Eye (tissue), 1 donor: ENCODE measurements around the gene ARMC7.
"Not testable (repeated sequence)": the region's sequence is repeated elsewhere in the genome, so short reads cannot be mapped to it uniquely, and the experiment has no call there.

Experiments used
- DNase-seq: peaks from one replicate; pipeline ENCODE4 v3.0.0-alpha.2; 2015

ARMC7 gene

DNA sequence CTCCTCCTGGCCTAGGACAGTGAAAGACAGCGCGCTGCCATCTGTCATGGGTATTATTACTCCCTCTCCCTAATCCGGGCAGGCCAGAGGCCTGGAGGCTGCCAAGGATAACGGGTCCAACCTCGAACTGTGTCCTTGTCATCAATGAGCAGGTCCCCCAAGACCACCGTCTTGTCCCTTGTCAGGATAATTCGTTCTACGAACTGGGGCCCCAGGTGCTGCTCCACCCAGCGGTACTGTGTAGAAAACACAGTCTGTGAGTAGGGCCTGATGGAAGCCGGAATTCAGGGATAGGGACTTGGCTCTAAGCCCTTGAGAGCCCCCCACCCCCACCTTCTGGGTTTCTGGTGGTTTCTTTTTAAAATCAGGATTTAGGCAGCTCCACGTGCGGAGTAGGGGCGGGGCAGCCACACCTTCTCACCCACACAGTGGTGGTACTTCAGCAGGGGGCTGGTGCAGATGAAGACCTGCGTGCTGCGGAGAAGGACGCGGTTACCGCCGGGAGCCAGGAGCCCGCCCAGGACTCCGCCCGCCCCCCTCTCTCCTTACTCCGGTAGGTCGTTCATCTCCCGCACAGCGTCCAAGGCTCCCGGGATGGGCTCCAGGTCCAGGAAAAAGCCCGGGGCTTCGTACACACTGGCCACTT is 21.0 kb downstream of the ARMC7 start:
- DNase-seq = peak; percentile 88

DNA sequence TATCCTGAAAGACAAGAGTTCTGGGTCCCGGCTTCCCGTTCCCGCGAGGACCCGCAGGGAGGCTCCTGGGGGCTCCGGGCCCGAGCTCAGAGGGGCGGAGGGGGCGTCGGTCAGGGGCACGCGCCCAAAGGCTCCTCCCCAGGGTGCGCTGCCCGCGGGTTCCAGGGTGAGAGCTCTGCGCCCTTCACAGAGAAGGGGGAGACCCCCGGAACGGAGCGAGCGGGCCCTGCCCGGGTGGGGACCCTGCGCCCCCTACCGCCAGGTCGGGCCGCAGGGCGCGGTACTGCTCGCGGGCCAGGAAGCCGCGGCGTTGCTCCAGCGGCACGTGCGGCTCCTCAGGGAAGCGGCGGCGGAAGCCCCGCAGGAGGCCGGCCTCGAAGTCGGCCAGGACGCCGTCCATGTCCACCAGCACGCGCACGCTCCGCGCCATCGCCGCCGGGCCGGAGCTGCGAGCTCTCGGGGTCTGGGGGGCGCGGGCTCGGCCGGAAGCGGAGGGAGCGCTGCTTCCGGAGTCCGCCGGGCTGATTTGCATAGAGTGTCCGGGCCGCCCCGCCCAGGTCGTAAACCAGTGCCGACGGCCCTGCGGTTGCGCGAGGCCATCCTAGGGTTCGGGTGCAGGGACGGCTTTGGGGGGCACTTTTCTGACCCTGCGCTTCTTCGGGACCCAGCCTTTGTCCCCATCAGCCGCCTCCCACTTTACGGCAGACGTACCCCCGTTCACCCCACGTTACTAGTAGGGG is 21.7 kb downstream of the ARMC7 start, which contains the start of gene NT5C:
Gene NT5C, minus strand, starts transcription at position 465 of the 740 bp plus-strand sequence. Its CDS starts 35 bp downstream, at position 430.
- DNase-seq = peak; percentile 93

DNA sequence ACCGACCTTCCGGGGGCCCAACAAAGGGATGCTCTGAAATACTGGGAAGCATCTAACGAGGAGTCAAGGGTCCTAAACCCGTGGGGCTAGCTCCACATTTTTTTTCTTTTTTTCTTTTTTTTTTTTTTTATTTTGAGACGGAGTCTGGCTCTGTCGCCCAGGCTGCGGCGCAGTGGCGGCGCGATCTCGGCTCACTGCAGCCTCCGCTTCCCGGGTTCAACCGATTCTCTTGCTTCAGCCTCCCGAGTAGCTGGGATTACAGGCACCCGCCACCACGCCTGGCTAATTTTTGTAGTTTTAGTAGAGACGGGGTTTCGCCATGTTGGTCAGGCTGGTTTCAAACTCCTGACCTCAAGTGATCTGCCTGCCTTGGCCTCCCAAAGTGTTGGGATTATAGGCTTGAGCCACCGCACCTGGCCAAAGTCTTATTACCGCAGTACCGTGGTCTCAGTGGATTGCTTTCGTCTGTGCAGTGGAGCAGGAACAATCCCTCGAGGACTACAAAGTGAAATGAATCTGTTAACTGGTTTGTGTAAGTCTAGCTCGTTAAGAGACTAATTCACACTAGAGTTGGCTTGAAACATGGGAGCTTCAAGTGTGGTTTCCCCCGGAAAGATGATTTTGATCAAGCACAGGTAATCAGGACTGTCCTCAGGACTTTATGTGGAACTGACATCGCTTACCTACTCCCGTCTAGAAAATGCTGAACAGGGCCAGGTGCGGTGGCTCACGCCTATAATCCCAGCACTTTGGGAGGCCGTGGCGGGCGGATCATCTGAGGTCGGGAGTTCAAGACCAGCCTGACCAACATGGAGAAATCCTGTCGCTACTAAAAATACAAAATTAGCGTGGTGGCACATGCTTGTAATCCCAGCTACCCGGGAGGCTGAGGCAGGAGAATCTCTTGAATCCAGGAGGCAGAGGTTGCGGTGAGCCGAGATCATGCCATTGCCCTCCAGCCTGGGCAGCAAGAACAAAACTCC is 22.5 kb downstream of the ARMC7 start:
- not testable (repeated sequence) for DNase-seq

DNA sequence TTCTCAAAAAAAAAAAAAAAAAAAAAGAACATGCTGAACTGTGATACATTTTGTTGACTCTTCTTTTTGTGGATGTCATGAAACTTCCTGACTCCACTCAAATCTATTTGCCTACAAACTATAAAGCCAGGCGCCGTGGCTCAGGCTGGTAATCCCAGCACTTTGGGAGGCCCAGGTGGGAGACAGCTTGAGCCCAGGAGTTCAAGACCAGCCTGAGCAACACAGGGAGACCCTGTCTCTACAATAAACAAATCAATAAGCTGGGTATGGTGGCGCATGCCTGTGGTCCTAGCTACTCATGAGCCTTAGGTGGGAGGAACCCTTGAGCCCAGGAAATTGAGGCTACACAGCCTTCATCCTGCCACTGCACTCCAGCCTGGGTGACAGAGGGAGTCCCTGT is 23.2 kb downstream of the ARMC7 start:
- DNase-seq = no peak

DNA sequence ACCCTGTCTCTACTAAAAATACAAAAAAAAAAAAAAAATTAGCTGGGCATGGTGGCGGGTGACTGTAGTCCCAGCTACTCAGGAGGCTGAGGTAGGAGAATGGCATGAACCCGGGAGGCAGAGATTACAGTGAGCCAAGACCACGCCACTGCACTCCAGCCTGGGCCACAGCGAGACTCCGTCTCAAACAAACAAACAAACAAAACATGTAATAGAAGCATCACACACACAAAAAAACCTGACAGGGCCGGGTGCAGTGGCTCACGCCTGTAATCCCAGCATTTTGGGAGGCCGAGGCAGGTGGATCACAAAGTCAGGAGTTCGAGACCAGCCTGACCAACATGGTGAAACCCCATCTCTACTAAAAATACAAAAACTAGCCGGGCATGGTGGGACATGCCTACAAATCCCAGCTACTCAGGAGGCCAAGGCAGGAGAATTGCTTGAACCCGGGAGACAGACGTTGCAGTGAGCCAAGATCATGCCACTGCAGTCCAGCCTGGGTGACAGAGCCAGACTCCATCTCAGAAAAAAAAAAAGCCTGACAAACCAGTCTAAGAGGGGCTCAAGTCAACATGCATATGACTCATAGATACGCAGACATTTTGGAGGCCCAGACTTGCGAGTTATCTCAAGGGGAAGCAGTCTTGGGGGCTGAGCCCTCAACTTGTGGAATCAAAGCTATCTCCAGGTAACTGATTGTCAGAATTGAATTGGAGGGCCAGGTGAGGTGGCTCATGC is 24.0 kb downstream of the ARMC7 start:
- not testable (repeated sequence) for DNase-seq

DNA sequence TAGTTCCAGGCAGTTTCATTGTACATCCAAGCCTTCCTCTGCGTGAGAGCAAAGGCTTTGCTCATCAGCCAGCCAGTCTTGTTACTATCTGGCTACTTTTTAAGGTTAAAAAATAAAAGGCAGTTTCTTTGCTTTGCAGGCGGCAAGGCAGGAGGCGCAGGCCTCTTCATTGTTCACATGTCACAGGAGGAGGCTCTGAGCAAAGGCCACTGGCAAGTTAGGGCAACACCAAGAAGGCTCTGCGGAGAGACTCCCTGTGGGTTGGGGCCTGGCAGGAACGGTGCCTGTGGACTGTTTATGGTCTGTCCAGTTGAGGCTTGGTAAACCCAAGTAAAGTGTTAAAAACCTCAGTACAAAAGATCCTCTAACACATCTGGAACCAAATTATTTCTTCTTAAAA is 25.7 kb downstream of the ARMC7 start:
- DNase-seq = no peak

DNA sequence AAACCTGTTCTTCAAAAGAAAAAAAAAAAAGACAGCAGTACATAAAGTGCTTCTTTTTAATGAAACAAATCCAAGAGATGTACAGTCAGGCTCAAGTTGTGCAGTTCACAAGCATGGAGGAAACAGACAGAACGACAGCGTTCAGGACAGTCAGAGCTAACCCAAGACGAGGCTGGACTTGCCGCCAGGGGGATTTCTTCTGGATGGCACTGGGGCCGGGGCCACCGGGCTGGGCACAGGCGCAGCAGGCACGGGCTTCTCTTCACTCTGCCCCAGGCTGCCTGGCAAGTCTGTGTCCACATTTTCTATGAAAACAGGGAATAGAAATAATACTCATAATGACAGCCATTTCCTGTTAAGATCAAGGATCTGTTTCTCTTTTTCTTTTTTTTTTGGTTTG is 26.2 kb downstream of the ARMC7 start:
- no peak for DNase-seq

DNA sequence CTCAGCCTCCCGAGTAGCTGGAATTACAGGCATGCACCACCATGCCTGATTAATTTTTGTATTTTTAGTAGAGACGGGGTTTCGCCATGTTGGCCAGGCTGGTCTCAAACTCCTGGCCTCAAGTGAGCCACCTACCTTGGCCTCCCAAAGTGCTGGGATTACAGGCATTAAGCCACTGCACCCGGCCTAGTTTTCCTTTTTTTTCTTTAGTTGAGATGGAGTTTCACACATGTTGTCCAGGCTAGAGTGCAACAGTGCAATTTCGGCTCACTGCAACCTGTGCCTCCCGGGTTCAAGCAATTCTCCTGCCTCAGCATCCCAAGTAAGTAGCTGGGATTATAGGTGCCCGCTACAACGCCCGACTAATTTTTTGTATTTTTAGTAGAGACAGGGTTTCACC is 28.0 kb downstream of the ARMC7 start:
- DNase-seq = not testable (repeated sequence)

DNA sequence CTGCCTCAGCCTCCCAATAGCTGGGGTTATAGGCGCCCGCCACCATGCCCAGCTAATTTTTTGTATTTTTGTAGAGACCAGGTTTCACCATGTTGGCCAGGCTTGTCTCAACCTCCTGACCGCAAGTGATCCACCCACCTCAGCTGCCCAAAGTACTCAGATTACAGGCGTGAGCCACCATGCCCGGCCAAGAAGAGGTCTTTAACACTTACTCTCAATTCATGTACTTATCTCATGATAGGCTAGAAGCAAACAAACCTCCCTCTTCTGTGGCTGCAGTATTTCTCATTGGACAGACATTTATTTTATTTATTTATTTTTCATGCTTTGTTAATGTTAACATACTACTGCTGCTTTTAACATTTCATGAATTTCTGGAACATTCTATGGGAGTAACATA is 28.8 kb downstream of the ARMC7 start:
- DNase-seq = no peak

DNA sequence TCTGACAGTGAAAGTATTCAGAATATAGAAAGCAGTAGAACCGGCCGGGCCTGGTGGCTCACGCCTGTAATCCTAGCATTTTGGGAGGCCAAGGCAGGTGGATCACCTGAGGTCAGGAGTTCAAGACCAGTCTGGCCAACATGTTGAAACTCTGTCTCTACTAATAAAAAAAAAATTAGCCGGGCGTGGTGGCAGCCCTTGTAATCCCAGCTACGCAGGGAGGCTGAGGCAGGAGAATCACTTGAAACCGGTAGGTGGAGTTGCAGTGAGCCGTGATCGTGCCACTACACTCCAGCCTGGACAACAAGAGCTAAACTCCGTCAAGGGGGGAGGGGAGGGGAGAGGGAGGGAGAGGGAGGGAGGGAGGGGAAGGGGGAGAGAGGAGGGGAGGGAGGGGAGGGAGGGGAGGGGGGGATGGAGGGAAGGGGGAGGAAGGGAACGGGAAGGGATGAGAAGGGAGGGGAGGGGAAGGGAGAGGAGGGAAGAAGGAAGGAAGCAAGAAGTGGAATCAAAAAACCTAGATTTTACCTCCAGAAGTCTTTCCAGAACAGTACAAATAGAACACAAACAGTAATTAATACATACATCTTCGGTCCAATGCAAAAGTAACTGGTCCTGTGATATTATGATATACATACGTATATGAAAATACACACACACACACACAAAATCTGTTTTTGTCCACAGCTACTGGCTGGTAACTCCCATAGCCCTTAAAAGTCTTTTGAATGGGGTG is 32.6 kb downstream of the ARMC7 start:
- no peak for DNase-seq

DNA sequence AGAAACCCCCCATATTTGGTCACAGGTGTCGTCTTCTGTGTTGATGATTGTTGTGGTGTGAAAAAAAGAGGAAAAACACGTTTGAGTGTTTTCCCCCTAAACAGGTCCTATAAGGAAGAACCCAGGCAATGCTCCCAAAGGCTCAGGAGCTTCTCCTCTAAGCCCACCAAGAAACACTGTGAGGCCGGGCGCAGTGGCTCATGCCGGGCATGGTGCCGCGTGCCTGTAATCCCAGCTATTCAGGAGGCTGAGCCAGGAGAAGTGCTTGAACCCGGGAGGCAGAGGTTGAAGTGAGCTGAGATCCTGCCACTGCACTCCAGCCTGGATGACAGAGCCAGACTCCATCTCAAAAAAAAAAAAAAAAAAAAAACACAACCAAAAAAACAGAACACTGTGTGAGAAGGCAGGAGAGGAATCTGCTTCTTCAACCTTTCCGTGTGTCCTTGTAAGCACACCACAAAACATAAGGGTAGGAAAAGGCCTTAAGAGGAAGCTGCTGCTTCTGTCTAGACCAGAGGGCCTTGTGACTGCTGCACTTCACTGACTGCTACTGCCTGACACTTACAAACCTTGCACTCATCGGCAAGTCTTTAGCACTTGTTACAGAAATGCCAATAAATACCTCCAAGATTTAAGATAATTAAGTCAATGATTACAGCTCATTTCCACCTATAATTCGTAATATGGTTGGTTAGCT is 35.2 kb downstream of the ARMC7 start:
- DNase-seq = no peak

DNA sequence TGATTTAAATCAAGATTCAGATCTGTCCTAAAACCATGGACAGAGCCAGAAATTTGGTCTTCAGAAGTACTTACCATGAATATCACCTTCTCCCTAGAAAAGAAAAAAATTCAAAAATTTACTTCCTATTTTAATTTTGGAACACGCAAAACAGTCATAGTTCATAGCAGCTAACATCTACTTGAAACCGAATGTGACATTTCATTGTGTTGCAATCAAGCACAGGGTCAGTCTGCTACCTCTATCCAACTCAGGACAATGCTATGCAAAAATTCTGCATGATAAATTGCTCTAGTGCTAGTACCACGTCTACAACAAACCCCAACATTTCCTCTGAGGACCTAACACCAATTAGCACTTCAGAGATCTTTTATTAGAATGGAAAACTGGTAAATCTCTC is 36.8 kb downstream of the ARMC7 start:
- DNase-seq = no peak

DNA sequence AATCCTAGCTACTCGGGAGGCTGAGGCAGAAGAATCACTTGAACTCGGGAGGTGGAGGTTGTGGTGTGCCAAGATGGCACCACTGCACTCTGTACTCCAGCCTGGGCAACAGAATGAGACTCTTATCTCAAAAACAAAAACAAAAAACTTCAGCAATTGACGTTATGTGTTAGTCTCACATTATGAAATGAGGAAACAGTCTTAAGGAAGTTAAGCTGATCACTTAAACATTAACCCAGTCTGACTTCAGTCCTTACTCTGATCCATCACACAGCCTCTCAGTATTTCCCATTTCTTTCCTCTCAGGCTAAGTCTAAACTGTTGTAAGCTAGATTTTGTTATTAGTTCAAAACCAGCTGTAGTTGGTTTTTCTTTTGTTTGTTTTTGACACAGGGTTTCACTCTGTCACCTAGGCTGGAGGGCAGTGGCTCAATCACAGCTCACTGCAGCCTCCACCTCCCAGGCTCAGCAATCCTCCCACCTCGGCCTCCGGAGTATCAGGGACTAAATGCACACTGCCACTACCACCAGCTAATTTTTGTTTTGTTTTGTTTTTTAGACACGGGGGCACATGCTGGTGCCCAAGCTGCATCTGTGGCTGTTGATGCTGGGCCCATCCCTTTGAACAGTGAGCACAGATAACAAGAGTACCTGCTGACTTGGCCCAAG is 38.2 kb downstream of the ARMC7 start:
- DNase-seq = no peak

DNA sequence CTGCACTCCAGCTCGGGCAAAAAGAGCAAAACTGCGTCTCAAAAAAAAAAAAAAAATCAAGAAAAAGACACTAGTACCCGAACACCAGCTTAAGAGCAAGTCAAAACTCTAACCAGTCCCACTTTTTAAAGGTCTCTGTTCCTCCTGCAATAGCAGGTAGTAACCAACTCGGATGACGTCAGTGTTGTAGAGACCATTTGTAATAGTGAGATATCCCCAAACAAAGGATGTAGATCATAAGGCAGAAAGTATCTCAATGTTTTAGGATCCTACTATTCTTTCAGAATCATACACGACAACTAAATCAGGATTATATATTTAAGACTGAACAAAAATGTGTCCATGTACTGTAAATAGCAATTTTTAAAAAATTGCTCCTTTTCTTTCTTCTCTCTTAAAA is 42.2 kb downstream of the ARMC7 start:
- DNase-seq = peak; percentile 67

DNA sequence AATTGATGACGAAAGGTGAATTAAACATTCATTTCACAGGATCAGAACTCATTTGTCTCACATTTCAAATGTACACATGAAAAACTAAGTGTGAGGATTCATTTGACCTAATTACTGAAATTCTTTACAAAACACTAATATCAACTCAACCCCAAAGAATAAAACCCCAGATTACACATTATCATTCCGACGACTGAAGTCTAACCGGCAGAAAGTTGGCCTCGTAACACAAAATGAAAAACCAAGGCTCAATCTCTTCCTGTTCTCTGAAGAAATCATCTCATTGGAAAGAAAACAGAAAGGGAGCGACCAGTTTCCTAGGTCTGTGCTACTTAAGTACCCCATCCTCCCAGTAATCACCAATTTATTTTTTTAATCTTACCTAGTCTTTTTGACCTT is 42.8 kb downstream of the ARMC7 start:
- no peak for DNase-seq

DNA sequence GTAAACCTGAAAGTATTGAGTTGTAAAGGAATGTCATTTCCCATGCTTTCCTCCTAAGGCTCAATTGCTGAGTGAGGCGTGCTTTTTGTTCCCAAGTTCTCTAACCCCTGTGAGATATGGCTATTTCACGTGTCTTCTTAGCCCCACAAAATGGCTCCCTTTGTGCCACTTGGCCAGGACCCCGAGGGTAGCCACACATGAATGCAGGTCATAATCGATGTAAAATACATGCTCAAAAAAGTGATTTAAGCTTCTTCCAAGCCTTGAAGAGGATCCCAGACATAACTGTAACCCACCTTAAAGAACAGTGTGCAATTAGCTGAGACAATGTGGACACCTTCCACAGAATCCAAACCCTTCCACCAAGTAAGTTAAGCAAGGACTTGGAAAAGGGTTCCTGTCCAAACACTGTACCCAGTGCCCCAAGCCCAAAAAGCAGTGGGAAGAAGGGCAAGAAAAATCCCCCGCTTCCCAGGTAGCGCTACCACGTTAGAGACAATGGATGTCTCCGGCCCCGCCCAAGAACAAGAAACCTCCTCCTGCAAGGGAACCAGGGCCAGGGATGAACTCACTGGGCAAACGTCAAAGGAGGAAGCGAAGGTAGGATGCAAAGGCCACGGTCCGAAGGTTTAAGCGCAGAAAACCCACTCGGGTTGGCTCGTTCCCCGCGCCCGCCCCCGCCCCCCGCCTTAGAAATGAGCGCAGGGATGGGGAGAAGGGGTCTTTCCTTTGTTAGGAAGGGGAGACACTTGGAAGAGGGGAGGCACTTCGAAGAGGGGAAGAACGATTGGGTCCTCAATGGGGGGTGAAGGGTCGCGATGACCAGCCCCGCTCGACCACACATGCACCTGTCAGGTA is 43.4 kb downstream of the ARMC7 start:
- DNase-seq = peak; percentile 86

DNA sequence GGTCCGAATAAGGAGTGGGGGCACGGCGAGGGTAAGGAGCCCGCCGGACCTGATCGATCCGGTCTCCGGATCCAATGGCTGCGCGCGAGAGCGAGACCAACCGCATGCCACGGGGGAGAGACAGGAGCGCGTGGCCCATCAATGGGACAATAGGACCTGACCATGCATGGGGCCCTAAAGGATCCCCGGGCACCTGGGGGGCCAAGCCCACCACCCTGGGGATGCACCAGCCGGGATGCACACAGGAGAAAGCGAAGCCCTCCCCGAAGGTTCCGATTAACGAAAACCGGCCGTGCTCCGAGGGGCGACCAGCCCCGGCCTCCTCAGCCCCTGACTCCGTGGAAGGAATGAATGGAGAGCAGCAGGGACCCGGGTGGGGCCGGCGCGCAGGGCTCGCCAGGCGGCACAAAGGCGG is 44.0 kb downstream of the ARMC7 start:
- no peak for DNase-seq

DNA sequence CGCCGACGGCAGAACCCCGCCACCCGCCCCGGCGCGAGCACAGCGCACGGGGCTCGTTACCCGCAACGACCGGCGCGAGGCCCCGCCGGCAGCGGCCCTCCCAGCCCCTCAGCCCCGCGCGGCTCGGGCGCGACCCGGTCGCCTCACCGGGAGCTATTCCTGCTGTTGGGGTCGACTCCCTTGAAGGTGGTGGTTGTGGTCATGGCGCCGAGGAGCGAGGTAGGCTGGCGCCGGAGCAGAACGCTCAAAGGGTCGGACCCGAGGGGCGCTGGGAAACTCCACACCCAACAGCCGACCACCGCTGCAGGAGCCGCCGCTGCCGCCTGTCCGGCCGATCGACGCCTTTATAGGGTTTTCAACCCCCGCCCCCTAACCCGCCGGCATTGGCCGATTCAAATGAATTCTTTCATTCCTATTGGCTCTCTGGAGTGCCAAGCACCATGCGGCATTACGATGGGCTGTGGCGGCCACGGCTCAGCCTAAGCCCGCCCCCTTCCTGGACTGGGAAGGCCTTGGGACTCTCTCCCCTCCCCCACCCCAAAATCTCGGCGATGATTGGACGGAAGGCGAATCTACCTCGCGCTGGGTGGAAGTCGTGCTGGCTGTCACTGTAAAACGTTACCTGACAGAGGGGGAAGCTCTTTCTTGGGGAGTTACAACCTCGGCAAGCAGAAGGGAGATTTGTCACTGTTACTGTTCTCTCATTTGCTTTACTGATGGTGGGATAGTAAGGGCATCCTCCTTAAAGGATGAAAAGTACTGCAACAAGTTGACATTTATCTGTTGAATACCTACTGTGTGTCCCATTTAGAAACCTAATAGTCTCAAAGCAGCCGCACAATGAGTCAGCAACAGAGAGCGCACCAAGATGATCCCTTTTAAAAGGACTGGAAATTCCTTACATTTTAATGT is 44.7 kb downstream of the ARMC7 start, which contains the start of gene JPT1:
Gene JPT1, minus strand, starts transcription at position 318 of the 912 bp plus-strand sequence. Its CDS starts 115 bp downstream, at position 203.
- DNase-seq = peak; percentile 99
